PC-9 (cell line): ENCODE results near the gene C4orf36. TPM values are rescaled to one million over a fixed set of nuclear protein-coding genes. Genes with fewer than 3 reads are reported as not detected.

Experiments
- BruUV-seq: library from RNA; stranded (reverse); fragments of 400-500 nt; replicated peaks from 2 replicates; lab custom pipeline; 2021; lab: Mats Ljungman, UMichigan
- CTCF ChIA-PET: fragments of 300-600 bp; sonication (Branson Sonifier 250); formaldehyde crosslinking; loops from one replicate; lab custom pipeline; 2022; ENCODE audit warnings: antibody characterized with exemption; lab: Charles Lee
- POLR2A ChIA-PET: fragments of 300-600 bp; sonication (Branson Sonifier 250); formaldehyde crosslinking; loops from one replicate; lab custom pipeline; 2022; ENCODE audit warnings: antibody characterized with exemption; ENCODE audit not compliant: unreplicated experiment; lab: Charles Lee
- DNase-seq, 2 experiments: peaks; one replicate each; pipeline versions ENCODE4 v3.0.0 to v3.0.0-alpha.2; 2015 to 2022; ENCODE audit warnings: mixed read lengths in 1 of 2
- H2AFZ ChIP-seq: fragments of 200-600 bp; sonication (generic); 2 replicates; pipeline ENCODE4 v1.8.1; 2017; ENCODE audit warnings: antibody characterized with exemption
- H3F3A ChIP-seq: fragments of 200-600 bp; sonication (generic); 2 replicates; pipeline ENCODE4 v1.8.1; 2017; ENCODE audit warnings: antibody characterized with exemption, mild to moderate bottlenecking, low read depth; ENCODE audit not compliant: insufficient read depth
- H3K27ac ChIP-seq: fragments of 200-600 bp; sonication (generic); 2 replicates; pipeline ENCODE4 v1.6.1; 2016; ENCODE audit warnings: mixed run types
- H3K27me3 ChIP-seq: fragments of 200-600 bp; sonication (generic); 2 replicates; pipeline ENCODE4 v1.6.1; 2016; ENCODE audit warnings: low read depth, mixed run types; ENCODE audit not compliant: insufficient read depth
- H3K36me3 ChIP-seq: fragments of 200-600 bp; sonication (generic); 2 replicates; pipeline ENCODE4 v1.6.1; 2016; ENCODE audit warnings: low read depth, mixed run types
- H3K4me1 ChIP-seq: fragments of 200-600 bp; sonication (generic); replicated peaks from 2 replicates; pipeline ENCODE4 v1.6.1; 2016; ENCODE audit warnings: mixed run types; ENCODE audit not compliant: insufficient read depth
- H3K4me2 ChIP-seq: fragments of 200-600 bp; sonication (generic); 2 replicates; pipeline ENCODE4 v1.6.1; 2017; ENCODE audit warnings: mixed run types
- H3K4me3 ChIP-seq: fragments of 200-600 bp; sonication (generic); 2 replicates; pipeline ENCODE4 v1.6.1; 2016; ENCODE audit warnings: mixed run types
- H3K79me2 ChIP-seq: fragments of 200-600 bp; sonication (generic); 2 replicates; pipeline ENCODE4 v1.6.1; 2017; ENCODE audit warnings: low read depth, mixed run types
- H3K9me2 ChIP-seq: fragments of 200-600 bp; sonication (generic); 2 replicates; pipeline ENCODE4 v1.8.1; 2017; ENCODE audit warnings: mild to moderate bottlenecking; ENCODE audit not compliant: insufficient read depth
- H3K9me3 ChIP-seq: fragments of 200-600 bp; sonication (generic); 2 replicates; pipeline ENCODE4 v1.8.1; 2016; ENCODE audit warnings: low read depth; ENCODE audit not compliant: insufficient read depth
- H4K20me1 ChIP-seq: fragments of 200-600 bp; sonication (generic); 2 replicates; pipeline ENCODE4 v1.8.1; 2017; ENCODE audit not compliant: insufficient read depth
- CTCF ChIP-seq: fragments of 200-600 bp; sonication (generic); conservative IDR thresholded peaks from 2 replicates; pipeline ENCODE4 v1.6.1; 2017; ENCODE audit warnings: mixed run types, antibody characterized with exemption, mild to moderate bottlenecking, moderate library complexity
- EZH2 ChIP-seq: fragments of 200-600 bp; sonication (generic); IDR thresholded peaks from 2 replicates; pipeline ENCODE4 v1.8.0; 2017; ENCODE audit warnings: antibody characterized with exemption, low read depth
- intact Hi-C: fragments of 100-400 bp; cut with micrococcal nuclease; formaldehyde crosslinking; loops from one replicate; pipeline ENCODE4 v1.10.0; 2022; ENCODE audit not compliant: unreplicated experiment
- total RNA-seq: library from RNA; stranded (reverse); gene quantifications from 2 replicates; pipeline ENCODE4 v1.2.3, GENCODE V29; 2021

The C4orf36 gene
- total RNA-seq, 1 experiment from 2014 or later, result not detected

GRCh38 chr4:86846921-86847320 is 45.3 kb downstream of the C4orf36 start:
- Histone ChIP-seq H3K4me2 (no peak overlapping the region), H3K36me3 (no peaks in the 10 kb centered on the region), H3K27me3 (no peaks in the 10 kb centered on the region), H3K4me3 (no peak overlapping the region), H3K9me3 (no peaks in the 10 kb centered on the region), H3F3A (no peaks in the 10 kb centered on the region), H3K79me2 (no peaks in the 10 kb centered on the region), H3K4me1 (no peaks in the 10 kb centered on the region), H3K9me2 (no peaks in the 10 kb centered on the region), H2AFZ (no peak overlapping the region), H3K27ac (no peak overlapping the region), H4K20me1 (no peaks in the 10 kb centered on the region)
- BruUV-seq, result no TSS peak
- DNase-seq, result no peak
- CTCF ChIA-PET, result no interaction called here
- intact Hi-C loops, result no loop called here
- TF ChIP-seq CTCF (no peak), EZH2 (no peak)
- POLR2A ChIA-PET, result no interaction called here

GRCh38 chr4:86845593-86845992 is 46.6 kb downstream of the C4orf36 start:
- intact Hi-C loops, result no loop called here
- H3K79me2 ChIP-seq, result no peaks in the 10 kb centered on the region
- H3K27ac ChIP-seq, result no peak overlapping the region
- ChIA-PET POLR2A (no interaction called here), CTCF (no interaction called here)
- no peak overlapping the region for H3K4me3 ChIP-seq
- H3K36me3 ChIP-seq, result no peaks in the 10 kb centered on the region
- H3K4me2 ChIP-seq, result no peak overlapping the region
- H4K20me1 ChIP-seq, result no peaks in the 10 kb centered on the region
- H3F3A ChIP-seq, result no peaks in the 10 kb centered on the region
- H3K4me1 ChIP-seq, result no peaks in the 10 kb centered on the region
- no peak for DNase-seq
- no peaks in the 10 kb centered on the region for H3K9me2 ChIP-seq
- H2AFZ ChIP-seq, result no peak overlapping the region
- TF ChIP-seq EZH2, result no peak
- TF ChIP-seq CTCF, result no peak
- H3K9me3 ChIP-seq, result no peaks in the 10 kb centered on the region
- no peaks in the 10 kb centered on the region for H3K27me3 ChIP-seq
- BruUV-seq, result no TSS peak

- ChIA-PET POLR2A (no interaction called here), CTCF (no interaction called here)
- DNase-seq, result no peak
- Histone ChIP-seq H3K9me3 (no peaks in the 10 kb centered on the region), H3K27me3 (no peaks in the 10 kb centered on the region), H3K36me3 (no peaks in the 10 kb centered on the region), H3K4me3 (no peak overlapping the region), H3F3A (no peaks in the 10 kb centered on the region), H4K20me1 (no peaks in the 10 kb centered on the region), H3K4me2 (no peak overlapping the region), H2AFZ (no peak overlapping the region), H3K9me2 (no peaks in the 10 kb centered on the region), H3K79me2 (no peaks in the 10 kb centered on the region), H3K4me1 (no peaks in the 10 kb centered on the region), H3K27ac (no peak overlapping the region)
- no TSS peak for BruUV-seq
- TF ChIP-seq EZH2 (no peak), CTCF (no peak)
- intact Hi-C loops, result no loop called here
Observed at GRCh38 chr4:86841309-86841708, 50.9 kb downstream of the C4orf36 start.
